ENCODE results near the gene CTDSP2.

DNA sequence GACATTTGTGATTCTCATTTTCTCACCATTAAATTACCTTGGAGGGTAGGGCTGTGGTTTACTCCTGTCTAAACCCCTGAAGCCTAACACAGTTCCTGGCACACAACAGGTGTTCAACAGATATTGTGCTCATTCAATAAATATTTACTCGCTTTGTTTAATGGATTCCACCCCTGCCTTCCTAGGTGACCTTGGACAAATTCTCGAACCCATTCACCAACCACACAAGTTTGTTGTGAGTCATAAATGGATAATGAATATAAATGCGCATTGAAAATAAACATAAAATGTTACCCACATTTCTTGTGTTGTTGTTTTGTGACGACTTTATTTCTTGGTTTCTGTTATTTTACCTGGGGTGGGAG is 64.3 kb downstream of the CTDSP2 start:
- no peak for TF ChIP-seq CTCF (IDR thresholded peaks at IDR 0.05)
- TF ChIP-seq POLR2A (IDR thresholded peaks at IDR 0.05) = no peak
